GM19463 (cell line): ENCODE results near the gene SFI1.
"Not testable (repeated sequence)": the region's sequence is repeated elsewhere in the genome, so short reads cannot be mapped to it uniquely, and the experiment has no call there.

Experiments
- ATAC-seq: cut with Tn5 transposase; IDR thresholded peaks from one replicate; pipeline ENCODE4 v1.9.1; 2021; ENCODE audit warnings: mild to moderate bottlenecking, moderate library complexity; ENCODE audit not compliant: unreplicated experiment

Gene SFI1

GRCh38 chr22:31540166-31540565, 43.8 kb downstream of the SFI1 start:
- not testable (repeated sequence) for ATAC-seq

- no peak for ATAC-seq
Observed at GRCh38 chr22:31540966-31541365, 44.6 kb downstream of the SFI1 start.

- no peak for ATAC-seq
Observed at GRCh38 chr22:31544481-31545480, 48.4 kb downstream of the SFI1 start.

GRCh38 chr22:31550871-31551370, 54.6 kb downstream of the SFI1 start:
- ATAC-seq, result no peak

- ATAC-seq, result no peak
Observed at GRCh38 chr22:31556627-31557203, 60.4 kb downstream of the SFI1 start.

- not testable (repeated sequence) for ATAC-seq
Observed at GRCh38 chr22:31558546-31558945, 62.2 kb downstream of the SFI1 start.

- ATAC-seq, result no peak
Observed at GRCh38 chr22:31561238-31561887, 65.0 kb downstream of the SFI1 start.

GRCh38 chr22:31561970-31562369, 65.6 kb downstream of the SFI1 start:
- ATAC-seq, result no peak

GRCh38 chr22:31566484-31566883, 70.1 kb downstream of the SFI1 start:
- ATAC-seq, result no peak

- ATAC-seq, result no peak
Observed at GRCh38 chr22:31567196-31567595, 70.9 kb downstream of the SFI1 start.

GRCh38 chr22:31567702-31568101, 71.4 kb downstream of the SFI1 start:
- no peak for ATAC-seq

- ATAC-seq, result no peak
Observed at GRCh38 chr22:31569126-31569525, 72.8 kb downstream of the SFI1 start.

- ATAC-seq, result no peak
Observed at GRCh38 chr22:31572939-31573338, 76.6 kb downstream of the SFI1 start.

GRCh38 chr22:31574055-31574670, 77.8 kb downstream of the SFI1 start:
- ATAC-seq, result no peak

- ATAC-seq, result no peak
Observed at GRCh38 chr22:31575190-31575589, 78.9 kb downstream of the SFI1 start.

- ATAC-seq, result no peak
Observed at GRCh38 chr22:31577711-31578110, 81.4 kb downstream of the SFI1 start.

GRCh38 chr22:31578171-31578570, 81.8 kb downstream of the SFI1 start:
- no peak for ATAC-seq

- ATAC-seq, result no peak
Observed at GRCh38 chr22:31579835-31580242, 83.5 kb downstream of the SFI1 start.

- no peak for ATAC-seq
Observed at GRCh38 chr22:31583861-31584485, 87.6 kb downstream of the SFI1 start.

GRCh38 chr22:31584804-31585160, 88.4 kb downstream of the SFI1 start:
- ATAC-seq, result no peak
